Right lobe of liver (tissue), 4 donors: Measurements from ENCODE around the gene TBXAS1.

Source experiments
- POLR2A ChIP-seq: fragments of 450-650 bp; IDR thresholded peaks from one replicate; pipeline ENCODE4 v1.6.1; 2017; ENCODE audit warnings: antibody characterized with exemption, mild to moderate bottlenecking
- TF ChIP-seq, protein P1 (sequence below), 4 donors: fragments of 200-600 bp in 3 of 4; fragments of 450-650 bp in 1 of 4; IDR thresholded peaks; one replicate each; pipeline versions ENCODE4 v1.5.1 to v1.8.0; 2016 to 2022; ENCODE audit warnings: antibody characterized with exemption in 4 of 4, mild to moderate bottlenecking in 2 of 4
- donor health status: DM: no; HTN: no; CAD: no.
- donor health status: DM: no; HTN: no; CAD: no.
- donor health status: DM: no; HTN: yes; CAD: no.

GRCh38 chr7:139804571-139804970 lies 24.5 kb upstream of the TBXAS1 start:
- TF ChIP-seq, protein P1, sequence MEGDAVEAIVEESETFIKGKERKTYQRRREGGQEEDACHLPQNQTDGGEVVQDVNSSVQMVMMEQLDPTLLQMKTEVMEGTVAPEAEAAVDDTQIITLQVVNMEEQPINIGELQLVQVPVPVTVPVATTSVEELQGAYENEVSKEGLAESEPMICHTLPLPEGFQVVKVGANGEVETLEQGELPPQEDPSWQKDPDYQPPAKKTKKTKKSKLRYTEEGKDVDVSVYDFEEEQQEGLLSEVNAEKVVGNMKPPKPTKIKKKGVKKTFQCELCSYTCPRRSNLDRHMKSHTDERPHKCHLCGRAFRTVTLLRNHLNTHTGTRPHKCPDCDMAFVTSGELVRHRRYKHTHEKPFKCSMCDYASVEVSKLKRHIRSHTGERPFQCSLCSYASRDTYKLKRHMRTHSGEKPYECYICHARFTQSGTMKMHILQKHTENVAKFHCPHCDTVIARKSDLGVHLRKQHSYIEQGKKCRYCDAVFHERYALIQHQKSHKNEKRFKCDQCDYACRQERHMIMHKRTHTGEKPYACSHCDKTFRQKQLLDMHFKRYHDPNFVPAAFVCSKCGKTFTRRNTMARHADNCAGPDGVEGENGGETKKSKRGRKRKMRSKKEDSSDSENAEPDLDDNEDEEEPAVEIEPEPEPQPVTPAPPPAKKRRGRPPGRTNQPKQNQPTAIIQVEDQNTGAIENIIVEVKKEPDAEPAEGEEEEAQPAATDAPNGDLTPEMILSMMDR (IDR thresholded peaks at IDR 0.05) = no peak
- no peak for TF ChIP-seq POLR2A
